Activated T-helper 2 cell treated with anti-CD3 and anti-CD28 coated beads, Interferon-gamma antibody, Interleukin-2, Interleukin-4, amounts not matched to agents 10 μg/mL and 5 μg/mL and 100 μg/mL, durations not matched to agents 14 hours and 24 hours and 36 hours (primary cell): ENCODE measurements around the gene MT1A. TPM values are rescaled to one million over a fixed set of nuclear protein-coding genes. Genes with fewer than 3 reads are reported as not detected.
"Not testable (repeated sequence)": the region's sequence is repeated elsewhere in the genome, so short reads cannot be mapped to it uniquely, and the experiment has no call there.

Source experiments
- DNase-seq: peaks from one replicate; pipeline ENCODE4 v3.0.0; 2021; ENCODE audit warnings: low spot score
- H3K27ac Mint-ChIP-seq: one replicate; pipeline ENCODE4 v1.8.0; 2021; ENCODE audit warnings: mixed read lengths
- H3K27me3 Mint-ChIP-seq: one replicate; pipeline ENCODE4 v1.8.0; 2021; ENCODE audit warnings: low read depth, mixed read lengths
- H3K36me3 Mint-ChIP-seq: one replicate; pipeline ENCODE4 v1.8.0; 2021; ENCODE audit warnings: low read depth, mixed read lengths
- H3K4me1 Mint-ChIP-seq: one replicate; pipeline ENCODE4 v1.8.0; 2021; ENCODE audit warnings: low read depth, mixed read lengths
- H3K4me3 Mint-ChIP-seq: one replicate; pipeline ENCODE4 v1.8.0; 2021; ENCODE audit warnings: low read depth, mild to moderate bottlenecking, moderate library complexity, mixed read lengths
- H3K9me3 Mint-ChIP-seq: one replicate; pipeline ENCODE4 v1.8.0; 2021; ENCODE audit warnings: mixed read lengths
- intact Hi-C: fragments of 100-400 bp; cut with micrococcal nuclease; formaldehyde crosslinking; loops from one replicate; pipeline ENCODE4 v1.15.1; 2023
- total RNA-seq: library from RNA; stranded (reverse); gene quantifications from 2 replicates; pipeline ENCODE4 v1.2.3, GENCODE V29; 2022

MT1A gene
- total RNA-seq, 1 donor from 2014 or later: 8.3 TPM

GRCh38 chr16:56614549-56614991 is 23.9 kb upstream of the MT1A start:
- Mint-ChIP-seq H3K36me3 (peaks cover 4% of the 10 kb centered on the region), H3K9me3 (no peaks in the 10 kb centered on the region), H3K4me1 (peaks cover 68% of the 10 kb centered on the region), H3K27me3 (no peaks in the 10 kb centered on the region), H3K4me3 (peak overlapping the region; percentile 59), H3K27ac (peak overlapping the region; percentile 87)
- DNase-seq: no peak
- intact Hi-C loops: loop anchor here (1.0 to 10.0 kb wide), 3 partner anchors 330 to 427 kb away; no protein-coding TSS in a partner anchor

- Mint-ChIP-seq H3K27me3 (no peaks in the 10 kb centered on the region), H3K4me1 (peaks cover 65% of the 10 kb centered on the region)
- intact Hi-C loops: loop anchor here (10.0 kb wide), 2 partner anchors 329 to 399 kb away; no protein-coding TSS in a partner anchor
These were observed 23.1 kb upstream of the MT1A start for GRCh38 chr16:56615353-56615752.

GRCh38 chr16:56616608-56617211 is 21.8 kb upstream of the MT1A start:
- no peaks in the 10 kb centered on the region for H3K27me3 Mint-ChIP-seq
- H3K36me3 Mint-ChIP-seq: no peaks in the 10 kb centered on the region
- H3K27ac Mint-ChIP-seq: peak overlapping the region; percentile 45
- H3K9me3 Mint-ChIP-seq: no peaks in the 10 kb centered on the region
- H3K4me1 Mint-ChIP-seq: peaks cover 51% of the 10 kb centered on the region
- H3K4me3 Mint-ChIP-seq: peak overlapping the region; percentile 87
- no peak for DNase-seq
- intact Hi-C loops: loop anchor here (1.0 to 10.0 kb wide), 5 partner anchors 8 to 398 kb away; partner anchors contain the start of genes MT1E and MT2A

More at GRCh38 chr16:56615353-56615752, 23.1 kb upstream of the MT1A start:
- no peaks in the 10 kb centered on the region for H3K36me3 Mint-ChIP-seq
- H3K9me3 Mint-ChIP-seq: no peaks in the 10 kb centered on the region
- no peak overlapping the region for H3K4me3 Mint-ChIP-seq
- peak overlapping the region; percentile 49 for H3K27ac Mint-ChIP-seq
- DNase-seq: no peak

GRCh38 chr16:56617212-56618085 is 21.0 kb upstream of the MT1A start:
- peak overlapping the region; percentile 87 for H3K4me3 Mint-ChIP-seq
- H3K27ac Mint-ChIP-seq: peak overlapping the region; percentile 68

GRCh38 chr16:56618138-56618537 is 20.3 kb upstream of the MT1A start:
- H3K27me3 Mint-ChIP-seq: no peaks in the 10 kb centered on the region
- H3K4me1 Mint-ChIP-seq: peaks cover 45% of the 10 kb centered on the region
- no peaks in the 10 kb centered on the region for H3K36me3 Mint-ChIP-seq
- no peaks in the 10 kb centered on the region for H3K9me3 Mint-ChIP-seq
- H3K4me3 Mint-ChIP-seq: peak overlapping the region; percentile 87
- H3K27ac Mint-ChIP-seq: no peak overlapping the region
- intact Hi-C loops: loop anchor here (10.0 kb wide), 2 partner anchors 327 to 397 kb away; no protein-coding TSS in a partner anchor
- DNase-seq: no peak

More at GRCh38 chr16:56617212-56618085, 21.0 kb upstream of the MT1A start:
- Mint-ChIP-seq H3K9me3 (no peaks in the 10 kb centered on the region), H3K4me1 (peaks cover 48% of the 10 kb centered on the region), H3K36me3 (no peaks in the 10 kb centered on the region), H3K27me3 (no peaks in the 10 kb centered on the region)
- DNase-seq: peak; percentile 64
- intact Hi-C loops: loop anchor here (1.0 to 10.0 kb wide), 5 partner anchors 8 to 397 kb away; partner anchors contain the start of genes MT1E and MT2A

- H3K4me1 Mint-ChIP-seq: peaks cover 31% of the 10 kb centered on the region
- H3K36me3 Mint-ChIP-seq: peaks cover 5% of the 10 kb centered on the region
- no peak for DNase-seq
- intact Hi-C loops: no loop called here
- no peaks in the 10 kb centered on the region for H3K27me3 Mint-ChIP-seq
- no peak overlapping the region for H3K27ac Mint-ChIP-seq
- H3K4me3 Mint-ChIP-seq: no peak overlapping the region
- no peaks in the 10 kb centered on the region for H3K9me3 Mint-ChIP-seq
These were observed 18.0 kb upstream of the MT1A start for GRCh38 chr16:56620339-56620897.

GRCh38 chr16:56621665-56622445 is 16.6 kb upstream of the MT1A start:
- H3K4me3 Mint-ChIP-seq, H3K27ac Mint-ChIP-seq, H3K9me3 Mint-ChIP-seq, H3K27me3 Mint-ChIP-seq, intact Hi-C loops, H3K36me3 Mint-ChIP-seq, DNase-seq: not testable (repeated sequence)
- H3K4me1 Mint-ChIP-seq: peaks cover 31% of the 10 kb centered on the region

GRCh38 chr16:56623184-56623583 is 15.3 kb upstream of the MT1A start:
- H3K36me3 Mint-ChIP-seq, DNase-seq, H3K9me3 Mint-ChIP-seq, H3K27ac Mint-ChIP-seq, H3K4me3 Mint-ChIP-seq, intact Hi-C loops, H3K27me3 Mint-ChIP-seq: not testable (repeated sequence)
- H3K4me1 Mint-ChIP-seq: peaks cover 24% of the 10 kb centered on the region

- Mint-ChIP-seq H3K9me3 (no peaks in the 10 kb centered on the region), H3K27ac (no peak overlapping the region), H3K4me1 (peaks cover 24% of the 10 kb centered on the region), H3K4me3 (no peak overlapping the region), H3K36me3 (peaks cover 7% of the 10 kb centered on the region), H3K27me3 (peaks cover under 1% of the 10 kb centered on the region)
- DNase-seq: no peak
- intact Hi-C loops: no loop called here
These were observed 14.8 kb upstream of the MT1A start for GRCh38 chr16:56623637-56624036.

- H3K27me3 Mint-ChIP-seq: peaks cover 5% of the 10 kb centered on the region
- H3K4me1 Mint-ChIP-seq: peaks cover 24% of the 10 kb centered on the region
- H3K36me3 Mint-ChIP-seq: peaks cover 7% of the 10 kb centered on the region
- peak within 1 kb of the TSS; percentile 95 for H3K27ac Mint-ChIP-seq
- no peaks in the 10 kb centered on the region for H3K9me3 Mint-ChIP-seq
- intact Hi-C loops: loop anchor here (1.0 to 5.0 kb wide), 4 partner anchors 8 to 48 kb away; partner anchors contain the start of gene MT2A
- peak; percentile 67 for DNase-seq
- H3K4me3 Mint-ChIP-seq: peak within 1 kb of the TSS; percentile 94
These were observed 13.1 kb upstream of the MT1A start, which contains the start of gene MT1E for GRCh38 chr16:56625140-56625942. MT1E (plus strand) TSS chr16:56625781; CDS start chr16:56625852, 71 bp downstream.

GRCh38 chr16:56625943-56626654 is 12.4 kb upstream of the MT1A start:
- Mint-ChIP-seq H3K27me3 (peaks cover 11% of the 10 kb centered on the region), H3K9me3 (no peaks in the 10 kb centered on the region), H3K4me3 (peak overlapping the region; percentile 94), H3K4me1 (peaks cover 25% of the 10 kb centered on the region), H3K36me3 (peaks cover 7% of the 10 kb centered on the region), H3K27ac (peak overlapping the region; percentile 93)
- intact Hi-C loops: loop anchor here (1.0 to 5.0 kb wide), 4 partner anchors 9 to 49 kb away; partner anchors contain the start of gene MT2A
- DNase-seq: no peak
